HG03342 (cell line): ENCODE results near the gene CMSS1.

Experiments
- ATAC-seq: cut with Tn5 transposase; IDR thresholded peaks from one replicate; pipeline ENCODE4 v1.9.1; 2021; ENCODE audit warnings: mild to moderate bottlenecking, moderate library complexity; ENCODE audit not compliant: unreplicated experiment

CMSS1 gene

DNA sequence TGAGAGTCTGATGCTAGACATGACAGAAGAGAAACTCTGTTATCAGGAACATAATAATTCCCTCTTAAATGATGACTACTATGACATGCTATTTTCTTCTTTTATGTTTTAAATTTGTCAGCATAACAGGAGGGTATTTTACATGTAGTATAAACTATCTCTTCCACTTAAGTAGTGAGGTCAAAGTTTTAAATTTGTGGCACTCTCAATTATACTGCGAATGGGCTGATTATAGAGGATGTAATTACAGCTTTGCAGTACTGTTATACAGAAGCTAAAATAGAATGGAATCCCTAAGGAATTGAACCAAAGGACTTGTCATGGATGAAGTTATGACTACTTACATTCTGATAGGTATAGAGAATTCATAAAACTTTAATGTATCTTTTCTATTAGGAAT lies 34.3 kb downstream of the CMSS1 start:
- no peak for ATAC-seq

DNA sequence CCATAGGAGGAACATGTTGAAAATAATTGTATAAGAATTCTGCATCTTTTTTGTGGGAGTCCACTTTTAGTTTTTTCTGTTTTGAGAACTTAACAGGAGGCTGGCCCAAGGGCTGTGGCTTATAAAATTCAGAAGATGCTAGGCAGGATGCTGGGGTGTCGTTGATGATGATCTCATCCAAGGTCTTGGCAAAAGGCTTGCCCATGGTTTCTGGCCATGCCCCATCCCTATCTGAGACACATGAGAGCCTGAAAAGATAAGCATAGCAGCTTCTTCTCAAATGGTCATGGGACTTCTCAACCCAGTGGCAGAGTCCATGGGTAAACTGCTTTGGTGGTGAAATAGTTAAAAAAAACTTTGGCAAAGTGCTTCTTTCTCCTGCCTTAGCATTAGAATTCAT lies 35.2 kb downstream of the CMSS1 start:
- no peak for ATAC-seq

GRCh38 chr3:99854756-99855298 lies 37.2 kb downstream of the CMSS1 start:
- no peak for ATAC-seq

- no peak for ATAC-seq
Observed at GRCh38 chr3:99855900-99856299, 38.2 kb downstream of the CMSS1 start.

DNA sequence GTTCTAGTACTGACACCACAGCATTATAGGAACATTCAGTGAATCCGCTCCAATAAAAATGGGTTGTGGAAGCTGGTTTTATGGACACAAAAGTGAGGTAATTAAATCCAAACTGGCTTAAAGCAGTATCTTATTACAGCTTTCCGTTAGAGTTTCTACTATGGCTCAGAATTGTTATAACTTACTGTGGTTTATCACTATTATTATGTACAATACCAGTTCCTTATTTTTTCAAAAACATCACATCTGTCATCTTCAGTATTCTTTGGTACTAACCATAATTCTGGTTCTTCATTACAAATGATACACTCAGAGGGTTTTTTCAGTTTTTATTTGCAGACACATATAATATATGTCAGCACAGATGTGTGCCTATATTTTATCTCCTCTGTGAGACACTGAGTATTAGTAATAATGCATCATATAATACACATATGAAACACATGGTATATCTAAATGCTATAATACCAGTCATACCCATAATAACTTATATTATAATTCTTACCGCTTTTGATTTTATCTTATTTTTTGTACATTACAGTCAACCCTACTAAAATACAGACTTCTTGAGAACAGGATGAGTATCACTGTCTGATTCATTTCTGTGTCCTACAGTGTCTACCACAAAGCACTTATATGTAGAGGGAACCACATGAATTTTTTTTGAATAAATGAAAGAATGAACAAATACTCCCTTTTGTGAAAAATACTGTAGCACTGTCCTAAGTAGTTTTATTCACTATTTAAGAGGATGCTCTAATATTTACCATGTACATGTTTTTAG lies 39.0 kb downstream of the CMSS1 start:
- ATAC-seq: no peak

GRCh38 chr3:99857278-99857677 lies 39.6 kb downstream of the CMSS1 start:
- no peak for ATAC-seq

GRCh38 chr3:99858469-99858868 lies 40.8 kb downstream of the CMSS1 start:
- no peak for ATAC-seq

DNA sequence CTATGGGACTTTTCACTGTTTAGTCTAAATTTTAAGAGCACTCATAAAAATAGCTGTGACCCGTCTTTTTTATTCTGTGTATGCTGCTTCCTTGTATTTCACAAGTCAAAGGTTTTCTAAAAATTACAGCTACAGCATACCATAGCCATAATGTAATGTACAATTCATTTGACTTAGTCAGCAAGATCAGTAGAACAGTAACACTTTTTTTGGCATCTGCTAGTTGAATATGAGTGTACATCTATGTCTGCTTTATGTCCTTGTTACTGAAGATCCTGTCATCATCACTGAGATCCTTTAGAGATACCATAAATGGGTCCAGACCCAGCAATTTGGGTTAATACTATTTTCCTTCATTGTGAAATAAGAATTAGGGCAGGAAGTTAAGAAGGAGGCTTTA lies 42.2 kb downstream of the CMSS1 start:
- no peak for ATAC-seq

DNA sequence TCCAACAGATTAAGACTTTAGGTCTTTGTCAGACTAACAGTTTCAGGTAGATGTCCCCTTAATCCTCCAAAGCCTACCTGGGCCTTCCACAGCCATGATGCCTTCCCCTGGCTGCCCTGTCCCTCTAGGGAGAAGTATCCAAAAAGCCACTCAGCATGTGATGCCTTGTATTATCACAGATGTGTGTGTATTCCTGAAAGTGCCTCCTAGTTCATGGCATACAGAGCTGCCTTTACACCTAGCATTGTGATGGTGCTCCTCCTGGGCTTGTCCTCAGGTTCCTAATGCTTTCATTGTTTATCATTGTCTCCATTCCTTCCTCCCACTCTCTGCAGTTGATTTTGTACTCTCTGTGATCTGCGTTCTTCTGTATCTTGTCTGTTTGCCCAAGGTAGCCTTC lies 43.6 kb downstream of the CMSS1 start:
- no peak for ATAC-seq

- no peak for ATAC-seq
Observed at GRCh38 chr3:99862208-99862607, 44.5 kb downstream of the CMSS1 start.

GRCh38 chr3:99863002-99863401 lies 45.3 kb downstream of the CMSS1 start:
- no peak for ATAC-seq

DNA sequence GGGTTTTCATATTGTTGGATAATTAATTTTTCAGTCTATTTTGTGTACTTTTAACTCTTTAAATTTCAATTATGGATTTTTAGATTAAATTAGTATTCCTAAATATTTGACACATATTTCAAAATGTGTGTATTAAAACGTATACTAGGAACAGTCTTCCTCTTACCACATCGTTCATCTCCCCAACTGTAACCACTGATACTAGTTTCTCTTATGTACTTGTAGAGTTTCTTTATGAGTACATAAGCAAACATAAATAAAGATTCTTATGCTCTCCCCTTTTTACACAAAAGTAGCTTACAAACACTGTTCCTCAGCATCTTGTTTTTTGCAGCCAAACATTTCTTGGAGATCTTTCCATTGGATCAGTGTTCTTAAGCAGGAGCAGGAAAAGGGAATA lies 45.9 kb downstream of the CMSS1 start:
- no peak for ATAC-seq

DNA sequence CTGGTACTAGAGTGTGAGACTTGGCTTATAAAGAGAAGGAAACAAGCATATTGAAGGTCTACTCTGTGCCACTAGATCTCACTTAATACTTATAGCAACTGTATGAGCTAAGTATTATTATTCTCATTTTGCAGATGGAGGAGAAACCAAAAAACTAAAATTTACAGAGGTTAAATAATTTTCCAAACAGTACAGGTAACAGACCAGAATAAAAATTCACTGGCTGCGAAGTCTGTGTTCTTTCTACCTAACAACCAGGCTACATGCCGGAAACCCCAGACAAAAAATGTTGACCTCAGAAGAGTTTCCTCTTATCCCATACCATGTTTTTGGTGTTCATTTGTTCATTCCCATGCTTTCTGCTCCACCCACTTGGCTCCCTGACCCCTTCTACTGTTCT lies 46.6 kb downstream of the CMSS1 start:
- ATAC-seq: no peak

DNA sequence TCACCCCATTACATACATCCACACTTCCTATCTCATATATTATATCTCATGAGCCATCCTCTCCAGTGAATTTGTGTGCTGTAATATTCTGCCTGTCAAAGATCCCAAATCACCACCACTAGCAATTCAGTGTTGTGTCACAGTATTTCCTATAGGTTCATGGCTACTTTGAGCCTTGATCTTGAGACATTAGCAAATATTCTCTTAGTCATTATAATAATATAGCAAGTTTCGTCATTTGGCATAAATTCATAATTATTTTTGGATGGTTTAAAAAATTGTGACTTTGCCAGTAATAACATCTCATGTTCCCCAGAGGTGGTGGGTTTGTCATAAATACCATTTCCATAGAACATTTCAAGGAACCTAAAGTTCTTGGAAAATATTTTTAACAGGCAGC lies 47.7 kb downstream of the CMSS1 start:
- no peak for ATAC-seq

- ATAC-seq: no peak
Observed at GRCh38 chr3:99866261-99866761, 48.6 kb downstream of the CMSS1 start.

GRCh38 chr3:99867594-99868310 lies 50.1 kb downstream of the CMSS1 start:
- ATAC-seq: no peak

DNA sequence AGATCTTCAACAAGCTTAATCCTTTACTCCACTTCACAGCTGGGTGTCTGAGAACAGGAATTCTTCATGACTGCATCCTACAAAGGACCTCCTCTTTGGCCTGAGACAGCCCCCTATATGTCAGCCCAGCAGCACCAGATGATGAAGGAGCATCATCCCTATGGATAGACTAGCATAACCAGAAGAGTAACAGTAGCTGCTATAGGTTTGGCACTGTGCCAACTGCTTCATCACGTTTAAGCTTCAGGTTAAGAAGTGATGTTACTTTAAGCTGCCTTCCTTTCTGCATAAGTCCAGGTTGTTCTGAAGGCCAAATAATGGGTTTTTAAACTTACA lies 50.6 kb downstream of the CMSS1 start:
- no peak for ATAC-seq

- ATAC-seq: no peak
Observed at GRCh38 chr3:99869621-99870020, 52.0 kb downstream of the CMSS1 start.

DNA sequence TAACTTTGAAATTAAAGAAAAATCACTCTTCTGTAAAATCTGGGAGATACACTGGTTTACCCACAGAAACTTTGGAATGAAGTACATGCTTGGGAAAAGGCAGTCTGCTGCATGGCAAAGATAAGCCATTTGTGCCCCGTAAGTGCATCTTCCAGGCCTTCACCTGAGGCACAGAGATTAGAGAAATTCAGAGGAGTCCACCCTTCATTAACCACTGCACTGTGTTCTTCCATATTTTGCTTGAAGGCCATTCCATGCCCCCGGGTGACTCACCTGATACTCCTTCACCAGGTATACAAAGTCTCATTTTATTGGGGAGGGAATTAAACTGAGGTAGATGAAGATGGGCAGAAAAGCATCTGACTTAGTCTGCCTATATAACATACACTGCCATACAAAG lies 53.0 kb downstream of the CMSS1 start:
- no peak for ATAC-seq

- no peak for ATAC-seq
Observed at GRCh38 chr3:99871231-99872045, 53.8 kb downstream of the CMSS1 start.

DNA sequence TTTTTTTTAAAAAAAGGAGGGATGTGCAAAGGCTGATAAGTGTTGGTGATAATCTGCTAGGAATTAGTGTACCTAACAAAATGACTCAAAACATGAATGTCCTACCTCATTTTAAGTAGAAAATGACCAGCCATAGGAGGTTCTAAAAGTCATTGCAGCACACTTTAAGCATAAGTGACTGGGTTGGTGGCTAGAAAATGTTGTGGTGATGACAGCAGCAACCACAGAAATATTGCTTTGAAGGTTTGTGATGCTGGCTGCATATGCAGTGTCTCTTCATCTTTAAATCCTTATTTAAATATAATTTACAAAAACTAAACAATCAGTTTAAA lies 55.2 kb downstream of the CMSS1 start:
- peak; percentile 55 for ATAC-seq
